ENCODE results near the gene VAMP1.

VAMP1 gene

GRCh38 chr12:6425590-6426531 is 44.6 kb downstream of the VAMP1 start:
- DNase-seq (ENCODE audit: low spot score) = no peak

- DNase-seq (ENCODE audit: low spot score) = no peak
These were observed 45.6 kb downstream of the VAMP1 start for GRCh38 chr12:6424866-6425265.

GRCh38 chr12:6424008-6424347 is 46.5 kb downstream of the VAMP1 start:
- no peak for DNase-seq (ENCODE audit: low spot score)

DNA sequence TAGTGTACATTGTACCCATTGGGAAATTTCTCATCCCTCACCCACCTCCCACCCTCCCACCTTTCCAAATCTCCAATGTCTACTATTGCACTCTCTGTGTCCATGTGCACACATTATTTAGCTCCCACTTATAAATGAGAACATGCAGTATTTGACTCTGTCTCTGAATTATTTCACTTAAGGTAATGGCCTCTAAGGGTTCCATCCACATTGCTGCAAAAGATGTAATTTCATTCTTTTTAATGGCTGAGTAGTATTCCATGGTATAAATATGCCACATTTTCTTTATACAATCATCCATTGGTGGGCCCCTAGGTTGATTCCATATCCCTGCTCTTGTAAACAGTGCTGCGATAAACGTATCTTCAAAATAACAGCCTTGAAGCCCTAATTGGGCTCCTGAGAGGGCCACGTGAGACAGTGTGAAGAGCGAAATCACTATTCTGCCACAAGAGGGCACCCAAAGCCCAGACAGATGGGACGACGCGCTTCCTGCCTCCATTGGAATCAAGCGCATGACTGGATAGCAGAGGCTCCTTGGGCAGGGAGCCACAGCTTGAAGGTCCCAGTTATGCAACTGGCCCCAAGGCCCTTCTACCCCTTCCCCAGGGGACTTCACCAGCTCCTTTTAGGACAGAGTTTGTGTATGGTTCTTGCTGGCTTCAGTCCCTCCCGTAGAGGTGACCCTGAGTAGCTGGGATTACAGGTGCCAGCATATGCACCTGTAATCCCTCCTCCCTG is 47.0 kb downstream of the VAMP1 start:
- peak; percentile 88 for DNase-seq (ENCODE audit: low spot score)

DNA sequence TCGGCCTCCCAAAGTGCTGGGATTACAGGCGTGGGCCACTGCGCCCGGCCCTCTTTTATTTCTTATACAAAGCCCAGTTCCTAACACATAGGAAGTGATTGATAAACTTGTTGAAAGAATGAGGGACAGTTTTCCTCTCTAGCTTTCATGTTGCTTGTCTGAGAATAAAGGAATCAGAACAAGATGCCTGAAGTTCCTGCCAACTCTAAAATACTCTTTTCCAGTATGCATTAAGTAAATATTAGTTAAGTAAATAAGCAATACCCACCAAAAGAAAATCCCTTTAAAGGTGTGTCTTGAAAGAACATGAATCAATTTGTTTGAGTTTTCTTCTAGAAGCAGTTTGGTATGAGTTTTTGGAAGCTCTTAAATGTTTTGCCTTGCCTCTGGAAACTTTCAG is 50.1 kb downstream of the VAMP1 start:
- no peak for DNase-seq (ENCODE audit: low spot score)

DNA sequence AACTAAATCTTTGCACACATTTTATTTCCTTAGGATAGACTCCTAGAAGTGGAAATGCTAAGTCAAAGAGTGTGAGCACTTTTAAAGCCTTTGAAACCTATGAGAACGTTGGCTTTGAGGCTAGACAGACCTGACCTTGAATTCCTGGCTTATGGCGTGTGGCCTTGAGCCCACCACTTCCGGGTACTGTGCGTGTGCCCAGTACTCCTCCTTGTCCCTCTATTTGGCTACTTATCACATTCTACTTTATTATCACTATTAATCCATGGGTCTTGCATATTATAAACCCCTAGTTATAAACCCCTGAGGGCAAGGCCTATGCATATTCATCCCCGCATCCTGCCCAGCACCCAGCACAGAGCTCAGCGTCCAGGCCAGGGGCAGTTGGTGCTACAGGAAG is 51.7 kb downstream of the VAMP1 start:
- DNase-seq (ENCODE audit: low spot score) = no peak

- no peak for DNase-seq (ENCODE audit: low spot score)
These were observed 53.9 kb downstream of the VAMP1 start for GRCh38 chr12:6416596-6416995.
